Endothelial cell of umbilical vein (primary cell): ENCODE data around the gene CUL5. TPM values are rescaled to one million over a fixed set of nuclear protein-coding genes. Genes with fewer than 3 reads are reported as not detected.

Experiments
- BruUV-seq: library from RNA; stranded (reverse); fragments of 400-500 nt; replicated peaks from 2 replicates; lab custom pipeline; 2021; lab: Mats Ljungman, UMichigan
- CTCF ChIA-PET: fragments of 300-600, 350-600 bp; sonication (Branson Sonifier 250); formaldehyde crosslinking; loops from one replicate; lab custom pipeline; 2021; ENCODE audit warnings: antibody characterized with exemption, inconsistent platforms; lab: Charles Lee
- POLR2A ChIA-PET: fragments of 300-600, 350-600 bp; sonication (Branson Sonifier 250); formaldehyde crosslinking; loops from one replicate; lab custom pipeline; 2021; ENCODE audit warnings: antibody characterized with exemption, inconsistent platforms; lab: Charles Lee
- DNase-seq: peaks from one replicate; pipeline ENCODE4 v3.0.0-alpha.2; 2011; ENCODE audit warnings: low read depth, low spot score
- FAIRE-seq: peaks from 2 replicates; lab custom pipeline; 2011; peaks lifted over from hg19 to GRCh38; lab: Jason Lieb, UNC
- H2AFZ ChIP-seq: 2 replicates; pipeline ENCODE4 v1.6.0; 2012; ENCODE audit warnings: low read depth, low read length, control low read depth, inconsistent platforms
- H3K27ac ChIP-seq: 2 replicates; pipeline ENCODE4 v1.5.1; 2011; ENCODE audit warnings: low read depth, mild to moderate bottlenecking, control low read depth, low read length, moderate library complexity; ENCODE audit not compliant: insufficient read depth
- H3K27me3 ChIP-seq, 2 experiments: 2 replicates each; pipeline versions ENCODE4 v1.6.0 to v1.6.1; 2011; ENCODE audit warnings: low read length in 2 of 2, mixed read lengths in 1 of 2; ENCODE audit not compliant: control insufficient read depth in 2 of 2, insufficient read depth in 2 of 2
- H3K36me3 ChIP-seq, 2 experiments: 2 replicates in 1 of 2; 3 replicates in 1 of 2; pipeline ENCODE4 v1.5.1; 2011; ENCODE audit warnings: low read length in 2 of 2, mild to moderate bottlenecking in 1 of 2, moderate library complexity in 1 of 2; ENCODE audit not compliant: control insufficient read depth in 2 of 2, insufficient read depth in 2 of 2; ENCODE audit errors: extremely low read depth in 1 of 2
- H3K4me1 ChIP-seq: 3 replicates; pipeline ENCODE4 v1.5.1; 2011; ENCODE audit warnings: mild to moderate bottlenecking, low read length; ENCODE audit not compliant: control insufficient read depth, insufficient read depth; ENCODE audit errors: extremely low read depth
- H3K4me2 ChIP-seq: 2 replicates; pipeline ENCODE4 v1.6.1; 2011; ENCODE audit warnings: low read length, control low read depth, mixed read lengths; ENCODE audit not compliant: insufficient read depth
- H3K4me3 ChIP-seq, 3 experiments: fragments of 200-600 bp in 1 of 3; sonication (generic), shearing (Covaris generic) in 1 of 3; replicated peaks in 1 of 3; 2 replicates each; pipeline ENCODE4 v1.5.1; 2011 to 2016; ENCODE audit warnings: control low read depth in 3 of 3, low read length in 3 of 3, mild to moderate bottlenecking in 2 of 3, inconsistent platforms in 1 of 3, low read depth in 1 of 3, moderate library complexity in 1 of 3; ENCODE audit not compliant: insufficient read depth in 1 of 3
- H3K79me2 ChIP-seq: 2 replicates; pipeline ENCODE4 v1.6.0; 2012; ENCODE audit warnings: low read length, inconsistent platforms; ENCODE audit not compliant: control insufficient read depth, insufficient read depth
- H3K9ac ChIP-seq: replicated peaks from 2 replicates; pipeline ENCODE3; 2011; ENCODE audit warnings: low read length, control low read depth; ENCODE audit not compliant: insufficient read depth; ENCODE audit errors: extremely low read depth
- H3K9me1 ChIP-seq: replicated peaks from 3 replicates; pipeline ENCODE4 v1.6.0; 2011; ENCODE audit warnings: mild to moderate bottlenecking, low read length; ENCODE audit not compliant: control insufficient read depth, insufficient read depth; ENCODE audit errors: extremely low read depth
- H3K9me3 ChIP-seq: replicated peaks from 2 replicates; pipeline ENCODE4 v1.5.1; 2012; ENCODE audit warnings: low read length, inconsistent platforms; ENCODE audit not compliant: control insufficient read depth, insufficient read depth
- H4K20me1 ChIP-seq: replicated peaks from 2 replicates; pipeline ENCODE3; 2011; ENCODE audit warnings: mild to moderate bottlenecking, low read length; ENCODE audit not compliant: control insufficient read depth, insufficient read depth; ENCODE audit errors: extremely low read depth
- CTCF ChIP-seq, 2 donors: IDR thresholded peaks; 1 replicate in 1 of 2; 2 replicates in 1 of 2; pipeline ENCODE4 v1.5.1; 2011; ENCODE audit warnings: low read length in 2 of 2, mild to moderate bottlenecking in 2 of 2, moderate library complexity in 2 of 2, control low read depth in 1 of 2, inconsistent platforms in 1 of 2, low read depth in 1 of 2; ENCODE audit not compliant: insufficient read depth in 1 of 2; ENCODE audit errors: extremely low read depth in 1 of 2
- EZH2 ChIP-seq: IDR thresholded peaks from 2 replicates; pipeline ENCODE4 v1.6.1; 2012; ENCODE audit warnings: borderline replicate concordance, low read depth, mild to moderate bottlenecking, moderate library complexity, low read length, inconsistent platforms; ENCODE audit not compliant: severe bottlenecking
- FOS ChIP-seq: IDR thresholded peaks from 2 replicates; pipeline ENCODE4 v1.6.1; 2011; ENCODE audit warnings: mild to moderate bottlenecking, low read length, moderate library complexity, borderline replicate concordance; ENCODE audit not compliant: insufficient read depth
- GATA2 ChIP-seq: IDR thresholded peaks from 2 replicates; pipeline ENCODE4 v1.7.0; 2011; ENCODE audit warnings: low read depth, mild to moderate bottlenecking, moderate library complexity, mixed read lengths, low read length; ENCODE audit not compliant: insufficient read length, insufficient read depth
- JUN ChIP-seq: IDR thresholded peaks from 2 replicates; pipeline ENCODE4 v1.6.1; 2011; ENCODE audit warnings: borderline replicate concordance, low read depth; ENCODE audit not compliant: insufficient read length, insufficient read depth
- MAX ChIP-seq: IDR thresholded peaks from 2 replicates; pipeline ENCODE4 v1.6.1; 2011; ENCODE audit not compliant: insufficient read depth, insufficient read length
- MYC ChIP-seq: IDR thresholded peaks from one replicate; pipeline ENCODE4 v1.6.1; 2011; ENCODE audit warnings: mild to moderate bottlenecking, low read depth, low read length
- POLR2A ChIP-seq: IDR thresholded peaks from 2 replicates; pipeline ENCODE4 v1.6.1; 2012; ENCODE audit warnings: low read depth, mild to moderate bottlenecking, control low read depth, low read length
- POLR2AphosphoS5 ChIP-seq: IDR thresholded peaks from 2 replicates; pipeline ENCODE4 v1.6.1; 2012; ENCODE audit warnings: low read depth, mild to moderate bottlenecking, control low read depth, low read length, moderate library complexity; ENCODE audit not compliant: insufficient read depth
- dilution Hi-C: fragments of 300-500 bp; cut with MboI; formaldehyde crosslinking; loops from one replicate; pipeline ENCODE4 v1.15.0; 2019; ENCODE audit warnings: low sequenced_read_pairs; ENCODE audit not compliant: extremely low pct_ligation_motif_present
- intact Hi-C: fragments of 100-400 bp; cut with micrococcal nuclease; formaldehyde crosslinking; loops from one replicate; pipeline ENCODE4 v1.10.0; 2022
- polyA plus RNA-seq, 4 experiments: library from polyadenylated mRNA; depleted of rRNA in 3 of 4; stranded (reverse) in 3 of 4; unstranded in 1 of 4; fragments of >200 nt; gene quantifications; 2 replicates each; pipeline versions ENCODE4 v1.2.1 to v1.2.3, GENCODE V29; 2011 to 2012; ENCODE audit warnings: missing spikeins in 1 of 4
- total RNA-seq: library from RNA; stranded (reverse); gene quantifications from 2 replicates; pipeline ENCODE4 v1.2.3, GENCODE V29; 2021

CUL5 gene
- total and polyA plus RNA-seq, 2 donors (not counting 3 experiments of a cell fraction or from before 2014, with no cell fraction given) = 9.9 to 36.6 TPM

- Histone ChIP-seq H3K79me2 (no peaks in the 10 kb centered on the region), H3K27ac (no peak overlapping the region), H3K4me3 (no peak overlapping the region), H2AFZ (no peak overlapping the region), H3K9me3 (no peaks in the 10 kb centered on the region), H3K4me1 (no peaks in the 10 kb centered on the region), H3K36me3 (no peaks in the 10 kb centered on the region), H3K27me3 (no peaks in the 10 kb centered on the region), H4K20me1 (no peaks in the 10 kb centered on the region), H3K4me2 (no peak overlapping the region), H3K9ac (no peak overlapping the region), H3K9me1 (no peaks in the 10 kb centered on the region)
- BruUV-seq = no TSS peak
- ChIA-PET POLR2A (interaction anchor here (0.7 kb wide), 1 partner anchor 650 kb away, joined by 3 read pairs; no protein-coding TSS in a partner anchor), CTCF (interaction anchor here (1.4 kb wide), 1 partner anchor 29 kb away, joined by 3 read pairs; no protein-coding TSS in a partner anchor)
- dilution Hi-C loops = no loop called here
- DNase-seq = no peak
- intact Hi-C loops = no loop called here
- no peak for TF ChIP-seq POLR2A
- TF ChIP-seq EZH2 = no peak
- no peak for TF ChIP-seq POLR2AphosphoS5
- TF ChIP-seq JUN = no peak
- no peak for TF ChIP-seq MYC
- no peak for TF ChIP-seq FOS
- TF ChIP-seq CTCF (IDR thresholded peaks at IDR 0.05; ENCODE audit: extremely low read depth in 1 of 2, insufficient read depth in 1 of 2, low read depth in 1 of 2, low read length in 2 of 2) = no peak
- no peak for TF ChIP-seq MAX
- TF ChIP-seq GATA2 = no peak
- no peak for FAIRE-seq
Measured at GRCh38 chr11:107969219-107969618, 39.5 kb upstream of the CUL5 start.
